Activated CD8-positive, alpha-beta memory T cell treated with anti-CD3 and anti-CD28 coated beads, Interleukin-2, amount 50 U/mL, for 48 hours (primary cell): Measurements from ENCODE around the gene OSGEP.
A peak's percentile ranks its signal among the peaks of the same experiment; 100 is the strongest.
"Not testable (repeated sequence)": the region's sequence is repeated elsewhere in the genome, so short reads cannot be mapped to it uniquely, and the experiment has no call there.

Experiments
- DNase-seq: peaks from one replicate; pipeline ENCODE4 v3.0.0-alpha.2; 2020

The OSGEP gene

GRCh38 chr14:20469242-20469889 lies 14.8 kb upstream of the OSGEP start, which contains the start of gene PNP:
TSS of gene PNP (plus strand) at chr14:20469406. CDS start at chr14:20469525, 119 bp downstream.
- DNase-seq: peak; percentile 94

- DNase-seq: no peak
These were observed 14.2 kb upstream of the OSGEP start for GRCh38 chr14:20468764-20469241.

- DNase-seq: peak; percentile 98
These were observed 6.9 kb upstream of the OSGEP start, which contains the start of gene PIP4P1 for GRCh38 chr14:20461225-20462141. TSS of gene PIP4P1 (minus strand) at chr14:20461434. CDS start at chr14:20461325, 109 bp downstream.

- DNase-seq: peak; percentile 61
These were observed 6.0 kb upstream of the OSGEP start for GRCh38 chr14:20460458-20461224.

GRCh38 chr14:20458031-20458789 lies 3.6 kb upstream of the OSGEP start:
- no peak for DNase-seq

- DNase-seq: no peak
These were observed 2.4 kb upstream of the OSGEP start for GRCh38 chr14:20456971-20457370.

GRCh38 chr14:20455355-20456300 lies 1.0 kb upstream of the OSGEP start:
- no peak for DNase-seq

GRCh38 chr14:20452831-20453230 lies 1.8 kb downstream of the OSGEP start:
- not testable (repeated sequence) for DNase-seq

GRCh38 chr14:20446889-20447288 lies 7.7 kb downstream of the OSGEP start:
- DNase-seq: no peak

GRCh38 chr14:20443650-20444049 lies 11.0 kb downstream of the OSGEP start:
- not testable (repeated sequence) for DNase-seq

- DNase-seq: no peak
These were observed 13.2 kb downstream of the OSGEP start for GRCh38 chr14:20441461-20441860.

GRCh38 chr14:20440882-20441281 lies 13.7 kb downstream of the OSGEP start:
- peak; percentile 60 for DNase-seq

GRCh38 chr14:20440465-20440864 lies 14.1 kb downstream of the OSGEP start:
- DNase-seq: no peak

- DNase-seq: no peak
These were observed 15.9 kb downstream of the OSGEP start for GRCh38 chr14:20438664-20439063.

GRCh38 chr14:20436363-20436755 lies 18.3 kb downstream of the OSGEP start:
- no peak for DNase-seq

GRCh38 chr14:20435582-20436362 lies 18.8 kb downstream of the OSGEP start, which contains the start of gene KLHL33:
TSS of gene KLHL33 (minus strand) at chr14:20436166. CDS start at chr14:20435811, 355 bp downstream.
- DNase-seq: no peak

GRCh38 chr14:20434701-20435581 lies 19.7 kb downstream of the OSGEP start:
- no peak for DNase-seq

GRCh38 chr14:20429801-20430669 lies 24.6 kb downstream of the OSGEP start:
- no peak for DNase-seq
